OCI-LY1 (cell line): ENCODE results near the gene SERINC3.

ENCODE experiments used
- H2AFZ ChIP-seq: fragments of 200-600 bp; sonication (generic), shearing (Covaris generic); 2 replicates; pipeline ENCODE4 v1.6.0; 2014; ENCODE audit warnings: antibody characterized with exemption, mild to moderate bottlenecking, low read length
- H3F3A ChIP-seq: fragments of 200-600 bp; sonication (generic), shearing (Covaris generic); 2 replicates; pipeline ENCODE4 v1.6.0; 2014; ENCODE audit warnings: mild to moderate bottlenecking, antibody characterized with exemption, low read length, moderate library complexity; ENCODE audit not compliant: insufficient read depth
- H3K27ac ChIP-seq: fragments of 200-600 bp; sonication (generic); 2 replicates; pipeline ENCODE4 v1.5.1; 2014; ENCODE audit warnings: low read length, mixed run types, mild to moderate bottlenecking, low read depth; ENCODE audit not compliant: poor library complexity, severe bottlenecking
- H3K27me3 ChIP-seq: fragments of 200-600 bp; sonication (generic); 2 replicates; pipeline ENCODE4 v1.6.0; 2014; ENCODE audit warnings: antibody characterized with exemption, mild to moderate bottlenecking, low read length, moderate library complexity; ENCODE audit not compliant: insufficient read depth
- H3K36me3 ChIP-seq: fragments of 200-600 bp; sonication (generic); 2 replicates; pipeline ENCODE4 v1.6.1; 2014; ENCODE audit warnings: mild to moderate bottlenecking, antibody characterized with exemption, low read length, moderate library complexity, mixed read lengths; ENCODE audit not compliant: insufficient read depth
- H3K4me1 ChIP-seq: fragments of 200-600 bp; sonication (generic); 2 replicates; pipeline ENCODE4 v1.5.1; 2014; ENCODE audit warnings: mild to moderate bottlenecking, low read length, moderate library complexity; ENCODE audit not compliant: insufficient read depth, severe bottlenecking
- H3K4me2 ChIP-seq: fragments of 200-600 bp; sonication (generic), shearing (Covaris generic); 2 replicates; pipeline ENCODE4 v1.6.1; 2014; ENCODE audit warnings: low read length
- H3K4me3 ChIP-seq: fragments of 200-600 bp; sonication (generic); 2 replicates; pipeline ENCODE4 v1.5.1; 2014; ENCODE audit warnings: low read length, low read depth, mild to moderate bottlenecking, mixed read lengths; ENCODE audit not compliant: poor library complexity, severe bottlenecking
- H3K79me2 ChIP-seq: fragments of 200-600 bp; shearing (Covaris generic); 2 replicates; pipeline ENCODE4 v1.6.1; 2016; ENCODE audit warnings: mixed run types, low read length, mixed read lengths; ENCODE audit not compliant: insufficient read depth
- H3K9ac ChIP-seq: fragments of 200-600 bp; sonication (generic), shearing (Covaris generic); 2 replicates; pipeline ENCODE4 v1.6.1; 2014; ENCODE audit warnings: mild to moderate bottlenecking, low read length, mixed read lengths
- H3K9me2 ChIP-seq: fragments of 200-600 bp; sonication (generic), shearing (Covaris generic); 2 replicates; pipeline ENCODE4 v1.6.1; 2014; ENCODE audit warnings: low read depth, mild to moderate bottlenecking, low read length, mixed read lengths
- H3K9me3 ChIP-seq: fragments of 200-600 bp; shearing (Covaris generic); 2 replicates; pipeline ENCODE4 v1.6.1; 2014; ENCODE audit warnings: low read length, mixed read lengths
- H4K20me1 ChIP-seq: fragments of 200-600 bp; sonication (generic), shearing (Covaris generic); 2 replicates; pipeline ENCODE4 v1.6.0; 2016; ENCODE audit warnings: mild to moderate bottlenecking, low read length; ENCODE audit not compliant: insufficient read depth
- EZH2 ChIP-seq: fragments of 200-600 bp; sonication (generic), shearing (Covaris generic); IDR thresholded peaks from 2 replicates; pipeline ENCODE4 v1.8.0; 2017; ENCODE audit warnings: borderline replicate concordance, mixed run types, mild to moderate bottlenecking, antibody characterized with exemption, low read length, moderate library complexity, mixed read lengths
- TF ChIP-seq, protein P1 (sequence below): fragments of 200-600 bp; sonication (generic), shearing (Covaris generic); IDR thresholded peaks from 2 replicates; pipeline ENCODE4 v1.5.1; 2017; ENCODE audit warnings: mild to moderate bottlenecking, antibody characterized with exemption, low read length, moderate library complexity, mixed read lengths

The SERINC3 gene

DNA sequence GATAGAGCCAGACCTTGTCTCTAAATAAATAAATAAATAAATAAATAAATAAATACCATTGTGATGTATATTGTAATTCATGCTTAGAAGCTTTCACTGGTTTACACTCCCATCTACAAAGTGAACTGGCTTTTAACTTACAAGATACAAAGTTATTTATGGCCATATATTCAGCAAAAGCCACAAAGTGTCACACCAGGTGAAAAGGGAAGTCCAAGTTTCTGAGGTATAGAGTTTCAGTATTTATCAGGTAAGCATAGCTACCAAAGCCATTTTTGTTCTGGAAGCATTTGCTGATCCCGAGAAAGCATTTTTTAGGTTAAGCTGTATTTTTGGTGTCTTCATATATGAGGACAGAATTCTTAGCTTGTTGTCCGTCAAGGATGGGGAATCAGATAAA, 38.4 kb upstream of the SERINC3 start:
- no peaks in the 10 kb centered on the region for H3K27me3 ChIP-seq
- no peaks in the 10 kb centered on the region for H3K9me2 ChIP-seq
- no peak overlapping the region for H3K9ac ChIP-seq
- H3K27ac ChIP-seq, result no peak overlapping the region
- H3K4me1 ChIP-seq, result peaks cover 6% of the 10 kb centered on the region
- no peak overlapping the region for H3K4me2 ChIP-seq
- H2AFZ ChIP-seq, result no peak overlapping the region
- H3F3A ChIP-seq, result no peaks in the 10 kb centered on the region
- H3K9me3 ChIP-seq, result no peaks in the 10 kb centered on the region
- TF ChIP-seq, protein P1, sequence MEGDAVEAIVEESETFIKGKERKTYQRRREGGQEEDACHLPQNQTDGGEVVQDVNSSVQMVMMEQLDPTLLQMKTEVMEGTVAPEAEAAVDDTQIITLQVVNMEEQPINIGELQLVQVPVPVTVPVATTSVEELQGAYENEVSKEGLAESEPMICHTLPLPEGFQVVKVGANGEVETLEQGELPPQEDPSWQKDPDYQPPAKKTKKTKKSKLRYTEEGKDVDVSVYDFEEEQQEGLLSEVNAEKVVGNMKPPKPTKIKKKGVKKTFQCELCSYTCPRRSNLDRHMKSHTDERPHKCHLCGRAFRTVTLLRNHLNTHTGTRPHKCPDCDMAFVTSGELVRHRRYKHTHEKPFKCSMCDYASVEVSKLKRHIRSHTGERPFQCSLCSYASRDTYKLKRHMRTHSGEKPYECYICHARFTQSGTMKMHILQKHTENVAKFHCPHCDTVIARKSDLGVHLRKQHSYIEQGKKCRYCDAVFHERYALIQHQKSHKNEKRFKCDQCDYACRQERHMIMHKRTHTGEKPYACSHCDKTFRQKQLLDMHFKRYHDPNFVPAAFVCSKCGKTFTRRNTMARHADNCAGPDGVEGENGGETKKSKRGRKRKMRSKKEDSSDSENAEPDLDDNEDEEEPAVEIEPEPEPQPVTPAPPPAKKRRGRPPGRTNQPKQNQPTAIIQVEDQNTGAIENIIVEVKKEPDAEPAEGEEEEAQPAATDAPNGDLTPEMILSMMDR, result no peak
- no peak for TF ChIP-seq EZH2
- no peaks in the 10 kb centered on the region for H4K20me1 ChIP-seq
- H3K4me3 ChIP-seq, result no peak overlapping the region
- H3K36me3 ChIP-seq, result no peaks in the 10 kb centered on the region
- H3K79me2 ChIP-seq, result no peaks in the 10 kb centered on the region

DNA sequence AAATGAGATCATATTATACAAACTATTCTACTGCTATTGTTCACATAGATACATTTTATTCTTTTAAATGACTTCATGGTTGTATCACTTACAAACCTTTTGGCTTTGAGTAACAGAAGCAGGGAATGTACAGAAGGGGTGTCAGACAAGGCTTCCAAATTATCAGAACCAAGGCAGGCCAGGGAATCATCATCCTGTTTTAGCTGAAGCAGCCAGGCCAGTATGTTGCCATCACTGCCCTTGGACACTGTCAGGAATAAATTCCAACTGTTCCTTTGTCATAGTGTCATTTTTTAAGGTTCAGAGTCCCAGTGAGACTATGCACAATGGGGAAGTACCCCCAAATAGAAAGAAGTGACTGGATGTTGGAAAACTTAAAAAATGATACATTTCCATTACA, 37.4 kb upstream of the SERINC3 start:
- Histone ChIP-seq H3K4me2 (no peak overlapping the region), H3K27ac (no peak overlapping the region), H4K20me1 (no peaks in the 10 kb centered on the region), H3K36me3 (no peaks in the 10 kb centered on the region), H3K9ac (no peak overlapping the region), H2AFZ (no peak overlapping the region), H3K27me3 (no peaks in the 10 kb centered on the region), H3K9me3 (no peaks in the 10 kb centered on the region), H3K79me2 (no peaks in the 10 kb centered on the region), H3F3A (no peaks in the 10 kb centered on the region), H3K9me2 (no peaks in the 10 kb centered on the region), H3K4me1 (peaks cover 6% of the 10 kb centered on the region), H3K4me3 (no peak overlapping the region)
- no peak for TF ChIP-seq EZH2
- TF ChIP-seq, protein P1, result no peak

DNA sequence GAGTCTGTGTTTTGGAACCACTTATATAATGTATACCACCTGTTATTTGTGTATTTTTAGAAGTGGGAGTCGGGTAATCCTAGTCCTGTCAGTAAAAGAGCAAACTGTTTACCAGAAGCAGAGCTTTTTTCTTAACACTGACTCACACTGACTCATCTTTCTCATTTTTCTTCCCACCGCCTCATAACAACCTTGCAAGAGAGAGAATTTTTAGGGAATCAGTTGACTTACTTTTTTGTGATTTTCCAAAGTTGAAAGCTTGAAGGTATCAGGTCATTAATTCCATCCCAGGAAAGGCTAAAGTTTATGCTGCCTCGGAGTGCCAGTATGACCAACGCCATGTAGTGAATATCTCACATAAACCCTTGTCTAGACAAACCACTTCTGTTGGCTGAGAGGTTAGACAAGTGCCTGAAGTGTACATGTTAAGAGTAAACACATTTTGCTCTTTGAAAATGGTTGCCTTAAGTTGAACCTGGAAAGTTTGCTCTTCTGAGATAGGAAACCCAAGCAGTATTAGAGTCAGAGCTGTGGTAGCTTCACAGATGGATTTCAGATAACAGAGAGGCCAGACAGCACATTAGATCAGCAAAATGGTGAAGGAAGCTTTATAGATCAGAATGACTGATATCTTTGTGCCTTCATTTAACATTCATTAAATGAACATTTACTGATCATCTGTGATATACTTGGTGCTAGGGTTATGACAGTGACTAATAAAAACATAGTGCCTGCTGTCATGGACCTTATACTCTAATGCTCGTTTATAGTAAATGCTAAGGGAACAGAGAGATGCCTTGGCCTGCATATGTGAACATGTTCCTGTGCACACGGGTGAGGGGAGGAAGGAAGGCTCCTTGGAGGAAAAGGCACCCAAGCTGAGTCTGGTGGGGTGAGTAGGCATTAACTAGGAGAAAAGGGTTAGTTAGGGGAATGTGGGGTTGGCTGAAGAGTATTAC, 31.4 kb upstream of the SERINC3 start:
- no peaks in the 10 kb centered on the region for H3F3A ChIP-seq
- H3K9me3 ChIP-seq, result no peaks in the 10 kb centered on the region
- TF ChIP-seq EZH2, result no peak
- TF ChIP-seq, protein P1, result no peak
- H3K4me2 ChIP-seq, result no peak overlapping the region
- H3K27me3 ChIP-seq, result no peaks in the 10 kb centered on the region
- no peaks in the 10 kb centered on the region for H3K4me1 ChIP-seq
- H3K79me2 ChIP-seq, result no peaks in the 10 kb centered on the region
- no peak overlapping the region for H3K9ac ChIP-seq
- no peak overlapping the region for H2AFZ ChIP-seq
- no peak overlapping the region for H3K4me3 ChIP-seq
- H3K27ac ChIP-seq, result no peak overlapping the region
- H3K36me3 ChIP-seq, result no peaks in the 10 kb centered on the region
- H4K20me1 ChIP-seq, result no peaks in the 10 kb centered on the region
- no peaks in the 10 kb centered on the region for H3K9me2 ChIP-seq
